SK-N-SH (cell line): ENCODE results near the gene ZGLP1. TPM values are rescaled to one million over a fixed set of nuclear protein-coding genes. Genes with fewer than 3 reads are reported as not detected.

Experiments
- CTCF ChIA-PET: fragments of 300-600, 350-600 bp; formaldehyde crosslinking; extraction: SDS; loops from one replicate; lab custom pipeline; 2021; lab: Yijun Ruan, JAX
- POLR2A ChIA-PET: fragments of 350-600 bp; sonication (Branson Sonifier 250); formaldehyde crosslinking; extraction: SDS; loops from one replicate; lab custom pipeline; 2020; ENCODE audit warnings: antibody characterized with exemption, inconsistent platforms; lab: Yijun Ruan, JAX
- DNase-seq: peaks from one replicate; pipeline ENCODE4 v3.0.0; 2012
- H2AFZ ChIP-seq: fragments of 200-600 bp; sonication (generic); 2 replicates; pipeline ENCODE4 v1.8.1; 2016; ENCODE audit warnings: antibody characterized with exemption, mild to moderate bottlenecking, low read depth
- H3F3A ChIP-seq: fragments of 200-600 bp; sonication (generic); replicated peaks from 2 replicates; pipeline ENCODE3; 2016; ENCODE audit warnings: antibody characterized with exemption, mild to moderate bottlenecking; ENCODE audit not compliant: insufficient read depth
- H3K27ac ChIP-seq, 2 experiments: fragments of 200-500 bp in 1 of 2; fragments of 200-600 bp in 1 of 2; sonication (Bioruptor generic) in 1 of 2; sonication (generic), shearing (Covaris generic) in 1 of 2; 2 replicates each; pipeline versions ENCODE4 v1.5.1 to v1.6.1; 2014 to 2016; ENCODE audit warnings: low read depth in 2 of 2, inconsistent platforms in 1 of 2, low read length in 1 of 2, mild to moderate bottlenecking in 1 of 2, mixed read lengths in 1 of 2
- H3K27me3 ChIP-seq: fragments of 200-600 bp; sonication (generic), shearing (Covaris generic); 2 replicates; pipeline ENCODE4 v1.6.1; 2016; ENCODE audit warnings: mixed run types; ENCODE audit not compliant: insufficient read depth
- H3K36me3 ChIP-seq, 2 experiments: fragments of 200-500 bp in 1 of 2; fragments of 200-600 bp in 1 of 2; sonication (Bioruptor generic) in 1 of 2; sonication (generic) in 1 of 2; replicated peaks in 1 of 2; 2 replicates each; pipeline versions ENCODE3 to v1.5.1; 2014 to 2016; ENCODE audit warnings: low read length in 1 of 2, mild to moderate bottlenecking in 1 of 2; ENCODE audit not compliant: insufficient read depth in 2 of 2, control insufficient read depth in 1 of 2
- H3K4me1 ChIP-seq, 2 experiments: fragments of 200-500 bp in 1 of 2; fragments of 200-600 bp in 1 of 2; sonication (Bioruptor generic) in 1 of 2; sonication (generic), shearing (Covaris generic) in 1 of 2; 2 replicates each; pipeline versions ENCODE4 v1.5.1 to v1.6.1; 2014 to 2016; ENCODE audit warnings: low read depth in 1 of 2, low read length in 1 of 2, mixed run types in 1 of 2; ENCODE audit not compliant: insufficient read depth in 2 of 2, control insufficient read depth in 1 of 2
- H3K4me2 ChIP-seq: fragments of 200-600 bp; sonication (generic), shearing (Covaris generic); 2 replicates; pipeline ENCODE4 v1.6.1; 2017; ENCODE audit warnings: mixed run types
- H3K4me3 ChIP-seq, 2 experiments: fragments of 200-500 bp in 1 of 2; fragments of 200-600 bp in 1 of 2; sonication (Bioruptor generic) in 1 of 2; sonication (generic), shearing (Covaris generic) in 1 of 2; 2 replicates each; pipeline versions ENCODE4 v1.5.1 to v1.8.1; 2014 to 2016; ENCODE audit warnings: low read depth in 2 of 2, inconsistent platforms in 1 of 2, low read length in 1 of 2, mild to moderate bottlenecking in 1 of 2, mixed read lengths in 1 of 2, moderate library complexity in 1 of 2
- H3K79me2 ChIP-seq: fragments of 200-600 bp; sonication (generic); 2 replicates; pipeline ENCODE4 v1.8.1; 2017; ENCODE audit warnings: mild to moderate bottlenecking; ENCODE audit not compliant: insufficient read depth
- H3K9ac ChIP-seq: fragments of 200-600 bp; sonication (generic); 2 replicates; pipeline ENCODE4 v1.6.1; 2017; ENCODE audit warnings: mixed run types
- H3K9me2 ChIP-seq: fragments of 200-600 bp; sonication (generic); 2 replicates; pipeline ENCODE4 v1.6.1; 2017; ENCODE audit warnings: mixed run types
- H3K9me3 ChIP-seq: fragments of 200-600 bp; sonication (generic); 2 replicates; pipeline ENCODE4 v1.6.1; 2017; ENCODE audit warnings: mixed run types, mild to moderate bottlenecking, moderate library complexity
- H4K20me1 ChIP-seq: fragments of 200-600 bp; sonication (generic); 2 replicates; pipeline ENCODE4 v1.6.1; 2017; ENCODE audit warnings: mild to moderate bottlenecking, mixed run types; ENCODE audit not compliant: insufficient read depth
- CHD2 ChIP-seq: fragments of 150-350 bp; IDR thresholded peaks from 2 replicates; pipeline ENCODE4 v1.6.1; 2018; ENCODE audit warnings: low read length; ENCODE audit not compliant: partially characterized antibody
- EZH2phosphoT487 ChIP-seq: fragments of 200-600 bp; sonication (generic); IDR thresholded peaks from 2 replicates; pipeline ENCODE4 v1.6.1; 2017; ENCODE audit warnings: low read depth, mixed run types, mild to moderate bottlenecking, antibody characterized with exemption, moderate library complexity, borderline replicate concordance
- FOXJ3 ChIP-seq: sonication (generic); formaldehyde crosslinking; IDR thresholded peaks from 2 replicates; pipeline ENCODE4 v1.5.1; 2020; ENCODE audit warnings: mild to moderate bottlenecking, missing genetic modification reagents
- FOXM1 ChIP-seq: IDR thresholded peaks from 2 replicates; pipeline ENCODE4 v1.4.0; 2012; ENCODE audit warnings: low read depth, mild to moderate bottlenecking
- GATA2 ChIP-seq: sonication (generic); formaldehyde crosslinking; IDR thresholded peaks from 2 replicates; pipeline ENCODE4 v1.5.0; 2020; ENCODE audit warnings: mild to moderate bottlenecking, missing genetic modification reagents
- JUND ChIP-seq: IDR thresholded peaks from 2 replicates; pipeline ENCODE4 v1.4.0; 2012
- MXI1 ChIP-seq: IDR thresholded peaks from 2 replicates; pipeline ENCODE4 v1.6.1; 2012; ENCODE audit warnings: mild to moderate bottlenecking, low read depth, low read length, improper control_type of control experiment
- PBX3 ChIP-seq: IDR thresholded peaks from 2 replicates; pipeline ENCODE4; 2012
- POLR2AphosphoS5 ChIP-seq: IDR thresholded peaks from 2 replicates; pipeline ENCODE4 v1.6.1; 2012; ENCODE audit warnings: low read depth, low read length
- RCOR1 ChIP-seq: fragments of 150-350 bp; IDR thresholded peaks from 2 replicates; pipeline ENCODE4 v1.6.1; 2017; ENCODE audit warnings: antibody characterized with exemption, low read length
- WGBS: methylation state at CpG from one replicate; pipeline ENCODE4 v1.1.6; 2017; ENCODE audit warnings: low lambda C conversion rate; 5-methylcytosine and 5-hydroxymethylcytosine counted together
- polyA plus RNA-seq, 3 experiments: library from polyadenylated mRNA; depleted of rRNA; stranded (reverse); fragments of >200 nt; gene quantifications; 2 replicates each; pipeline ENCODE4 v1.2.3, GENCODE V29; 2012
- TF ChIP-seq, protein P1 (sequence below): IDR thresholded peaks from 2 replicates; pipeline ENCODE4 v1.4.0; 2012; ENCODE audit warnings: low read depth, borderline replicate concordance
- TF ChIP-seq, protein P2 (sequence below): IDR thresholded peaks from 2 replicates; pipeline ENCODE4 v1.4.0; 2012; ENCODE audit warnings: low read depth, borderline replicate concordance
- TF ChIP-seq, protein P3 (sequence below): IDR thresholded peaks from 2 replicates; pipeline ENCODE4 v1.4.0; 2012; ENCODE audit warnings: low read depth

Gene ZGLP1
- polyA plus RNA-seq, 1 of the 3 experiments (the other 2 are of a cell fraction): 1.8 TPM

DNA sequence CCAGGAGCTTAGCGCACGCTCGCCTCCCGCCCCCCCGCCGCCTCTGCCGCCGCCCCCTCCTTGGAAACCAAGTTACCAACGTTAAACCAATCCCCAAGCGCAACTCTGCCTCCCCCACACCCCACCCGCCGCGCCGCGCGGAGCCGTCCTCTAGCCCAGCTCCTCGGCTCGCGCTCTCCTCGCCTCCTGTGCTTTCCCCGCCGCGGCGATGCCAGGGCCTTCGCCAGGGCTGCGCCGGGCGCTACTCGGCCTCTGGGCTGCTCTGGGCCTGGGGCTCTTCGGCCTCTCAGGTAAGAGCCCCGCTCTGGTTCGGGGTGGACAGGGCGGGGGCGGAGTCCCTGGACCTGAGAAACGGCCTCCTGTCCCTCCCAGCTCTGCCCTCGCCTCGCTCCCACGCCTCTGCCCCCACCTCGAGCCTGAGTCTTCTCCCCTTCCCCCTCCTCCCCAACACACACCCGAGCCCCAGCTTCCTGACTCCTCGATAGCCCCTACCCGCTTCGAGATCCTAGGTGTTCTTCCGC, 19.7 kb downstream of the ZGLP1 start, which contains the start of gene ICAM5:
Gene ICAM5, plus strand, starts transcription at position 117 of the 521 bp plus-strand sequence. Its CDS starts 92 bp downstream, at position 209.
- TF ChIP-seq, protein P1, sequence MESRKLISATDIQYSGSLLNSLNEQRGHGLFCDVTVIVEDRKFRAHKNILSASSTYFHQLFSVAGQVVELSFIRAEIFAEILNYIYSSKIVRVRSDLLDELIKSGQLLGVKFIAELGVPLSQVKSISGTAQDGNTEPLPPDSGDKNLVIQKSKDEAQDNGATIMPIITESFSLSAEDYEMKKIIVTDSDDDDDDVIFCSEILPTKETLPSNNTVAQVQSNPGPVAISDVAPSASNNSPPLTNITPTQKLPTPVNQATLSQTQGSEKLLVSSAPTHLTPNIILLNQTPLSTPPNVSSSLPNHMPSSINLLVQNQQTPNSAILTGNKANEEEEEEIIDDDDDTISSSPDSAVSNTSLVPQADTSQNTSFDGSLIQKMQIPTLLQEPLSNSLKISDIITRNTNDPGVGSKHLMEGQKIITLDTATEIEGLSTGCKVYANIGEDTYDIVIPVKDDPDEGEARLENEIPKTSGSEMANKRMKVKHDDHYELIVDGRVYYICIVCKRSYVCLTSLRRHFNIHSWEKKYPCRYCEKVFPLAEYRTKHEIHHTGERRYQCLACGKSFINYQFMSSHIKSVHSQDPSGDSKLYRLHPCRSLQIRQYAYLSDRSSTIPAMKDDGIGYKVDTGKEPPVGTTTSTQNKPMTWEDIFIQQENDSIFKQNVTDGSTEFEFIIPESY: no peak
- TF ChIP-seq CHD2: no peak
- TF ChIP-seq FOXM1: no peak
- TF ChIP-seq MXI1: no peak
- no peak for TF ChIP-seq FOXJ3 (CRISPR knock-in tag)
- no peak for TF ChIP-seq GATA2
- Histone ChIP-seq H3F3A (peaks cover 6% of the 10 kb centered on the region), H3K79me2 (no peaks in the 10 kb centered on the region), H2AFZ (peak within 1 kb of the TSS; percentile 91), H3K27ac (no peak within 1 kb of the TSS), H3K4me2 (peak within 1 kb of the TSS; percentile 98), H4K20me1 (no peaks in the 10 kb centered on the region), H3K9me3 (no peaks in the 10 kb centered on the region), H3K4me1 (peaks cover 0 to 39% of the 10 kb centered on the region in 2 experiments; a peak in 1 of 4 replicates), H3K9me2 (no peaks in the 10 kb centered on the region), H3K36me3 (no peaks in the 10 kb centered on the region), H3K9ac (no peak within 1 kb of the TSS), H3K27me3 (no peaks in the 10 kb centered on the region; the same call in 1 of the 2 replicates), H3K4me3 (peak within 1 kb of the TSS; percentile 45 to 77)
- CTCF ChIA-PET: interaction anchor here (0.6 to 7.4 kb wide), 13 partner anchors 9 to 132 kb away, joined by 3 to 65 read pairs (median 6); partner anchors contain the start of genes CDC37 and ICAM1
- 4% methylated on average over 13 of the region's 45 CpGs for WGBS
- POLR2A ChIA-PET: interaction anchor here (1.2 to 1.4 kb wide), 2 partner anchors 12 to 14 kb away, joined by 3 to 4 read pairs; no protein-coding TSS in a partner anchor
- no peak for DNase-seq

GRCh38 chr19:10289167-10289835, 20.3 kb downstream of the ZGLP1 start:
- H3K4me2 ChIP-seq: peak overlapping the region; percentile 98
- WGBS: 3% methylated on average over 23 of the region's 50 CpGs
- H4K20me1 ChIP-seq: no peaks in the 10 kb centered on the region
- H3K36me3 ChIP-seq: no peaks in the 10 kb centered on the region
- no peak overlapping the region for H3K27ac ChIP-seq
- no peak overlapping the region for H3K9ac ChIP-seq
- H3K79me2 ChIP-seq: no peaks in the 10 kb centered on the region
- no peaks in the 10 kb centered on the region; the same call in 1 of the 2 replicates for H3K27me3 ChIP-seq
- H3K4me1 ChIP-seq: peaks cover 0 to 39% of the 10 kb centered on the region in 2 experiments; a peak in 1 of 4 replicates
- H2AFZ ChIP-seq: peak overlapping the region; percentile 91
- peak overlapping the region; percentile 37 to 77 for H3K4me3 ChIP-seq
- H3F3A ChIP-seq: peaks cover 6% of the 10 kb centered on the region
- POLR2A ChIA-PET: interaction anchor here (1.2 to 1.4 kb wide), 2 partner anchors 11 to 13 kb away, joined by 3 to 4 read pairs; no protein-coding TSS in a partner anchor
- no peaks in the 10 kb centered on the region for H3K9me3 ChIP-seq
- TF ChIP-seq POLR2AphosphoS5: no peak
- TF ChIP-seq MXI1: peak; percentile 58
- TF ChIP-seq PBX3: no peak
- no peak for TF ChIP-seq JUND
- TF ChIP-seq RCOR1: no peak
- TF ChIP-seq, protein P2, sequence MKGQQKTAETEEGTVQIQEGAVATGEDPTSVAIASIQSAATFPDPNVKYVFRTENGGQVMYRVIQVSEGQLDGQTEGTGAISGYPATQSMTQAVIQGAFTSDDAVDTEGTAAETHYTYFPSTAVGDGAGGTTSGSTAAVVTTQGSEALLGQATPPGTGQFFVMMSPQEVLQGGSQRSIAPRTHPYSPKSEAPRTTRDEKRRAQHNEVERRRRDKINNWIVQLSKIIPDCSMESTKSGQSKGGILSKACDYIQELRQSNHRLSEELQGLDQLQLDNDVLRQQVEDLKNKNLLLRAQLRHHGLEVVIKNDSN: peak; percentile 45; the same call in 1 of the 2 replicates
- no peak for TF ChIP-seq EZH2phosphoT487
- TF ChIP-seq, protein P3, sequence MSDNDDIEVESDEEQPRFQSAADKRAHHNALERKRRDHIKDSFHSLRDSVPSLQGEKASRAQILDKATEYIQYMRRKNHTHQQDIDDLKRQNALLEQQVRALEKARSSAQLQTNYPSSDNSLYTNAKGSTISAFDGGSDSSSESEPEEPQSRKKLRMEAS: peak; percentile 83
- TF ChIP-seq, all 33 proteins: peak for 3
- CTCF ChIA-PET: interaction anchor here (0.6 to 7.4 kb wide), 11 partner anchors 10 to 128 kb away, joined by 3 to 65 read pairs (median 6); partner anchors contain the start of genes CDC37 and ICAM1
- no peaks in the 10 kb centered on the region for H3K9me2 ChIP-seq
- DNase-seq: peak; percentile 68
